ENCODE measurements around the gene GADD45G.

GADD45G gene

DNA sequence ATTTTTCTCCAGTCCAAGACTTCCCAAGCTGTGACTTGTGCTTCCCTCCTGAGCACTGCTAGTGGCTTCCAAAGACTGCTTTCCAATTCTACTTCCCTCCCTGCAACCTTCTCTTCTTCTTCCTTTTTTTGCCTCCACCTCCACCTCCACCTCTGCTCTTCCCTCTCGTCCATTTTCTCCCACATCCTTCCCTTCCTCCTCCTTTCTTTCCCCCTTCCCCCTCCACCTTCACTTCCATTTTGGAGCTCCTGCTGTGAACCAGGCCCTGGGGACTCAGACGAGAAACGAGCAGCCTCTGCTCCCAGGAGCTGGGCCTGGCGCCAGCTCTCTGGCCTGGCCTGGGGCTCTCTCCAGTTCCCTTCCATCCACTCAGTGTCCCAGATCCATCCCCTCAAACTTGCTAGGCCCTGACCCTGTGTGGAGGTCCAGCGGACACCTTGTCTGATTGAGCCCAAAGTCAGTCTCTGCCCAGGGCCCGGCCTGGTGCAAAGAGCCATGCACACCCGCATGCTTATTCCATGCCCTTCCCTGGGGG lies 5.6 kb downstream of the GADD45G start:
- no peak for DNase-seq

DNA sequence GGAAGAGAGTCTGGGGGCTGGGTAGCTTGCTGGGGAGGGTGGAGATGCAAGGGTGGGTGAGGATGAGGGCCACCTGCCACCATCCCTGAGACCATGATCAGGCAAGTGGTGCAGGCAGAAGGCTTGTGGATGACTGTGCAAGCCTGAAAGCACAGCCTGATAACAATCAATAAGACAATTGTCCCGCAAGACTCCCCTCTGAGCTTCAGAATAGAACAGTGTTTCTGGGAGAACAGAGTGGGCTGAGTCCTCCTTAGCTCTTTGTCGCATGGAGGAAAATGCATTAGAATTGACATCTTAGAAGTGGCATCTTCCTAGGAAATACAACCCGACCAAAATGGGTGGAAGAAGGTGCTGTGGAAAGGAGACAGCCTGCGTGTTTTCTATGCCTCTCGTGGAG lies 6.6 kb downstream of the GADD45G start:
- DNase-seq = no peak

DNA sequence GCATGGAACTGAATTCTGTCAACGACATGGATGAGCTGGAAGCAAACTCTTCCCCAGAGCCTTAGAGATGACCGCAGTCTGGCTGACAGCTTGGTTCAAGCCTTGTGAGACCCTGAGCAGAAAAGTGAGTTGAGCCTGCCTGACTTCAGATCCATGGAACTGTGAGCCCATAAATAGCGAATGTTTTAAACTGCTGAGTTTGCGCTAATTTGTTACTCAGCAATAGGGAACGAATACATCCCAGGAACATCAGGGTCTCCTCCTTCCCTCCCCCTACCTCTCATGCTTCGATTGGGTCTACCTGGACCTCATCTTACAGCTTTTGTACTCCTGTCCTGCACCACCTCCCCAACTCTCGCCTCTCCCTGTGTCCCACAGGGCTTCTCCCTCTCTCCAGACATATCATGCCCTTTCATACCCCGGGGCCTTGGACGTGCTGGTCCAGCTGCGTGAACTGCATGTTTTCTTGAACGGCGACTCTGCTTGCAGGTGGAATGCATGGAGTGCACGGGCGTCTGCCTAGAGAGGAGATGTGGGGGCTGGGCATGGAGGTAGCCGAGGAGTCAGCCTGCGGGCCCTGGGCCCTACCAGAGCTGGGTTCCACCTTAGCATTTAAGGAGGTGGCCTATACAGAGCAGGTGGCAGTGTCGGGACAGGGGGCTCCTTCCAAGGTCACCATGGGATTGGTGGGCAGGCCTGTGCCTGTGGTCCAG lies 7.9 kb downstream of the GADD45G start:
- no peak for DNase-seq

DNA sequence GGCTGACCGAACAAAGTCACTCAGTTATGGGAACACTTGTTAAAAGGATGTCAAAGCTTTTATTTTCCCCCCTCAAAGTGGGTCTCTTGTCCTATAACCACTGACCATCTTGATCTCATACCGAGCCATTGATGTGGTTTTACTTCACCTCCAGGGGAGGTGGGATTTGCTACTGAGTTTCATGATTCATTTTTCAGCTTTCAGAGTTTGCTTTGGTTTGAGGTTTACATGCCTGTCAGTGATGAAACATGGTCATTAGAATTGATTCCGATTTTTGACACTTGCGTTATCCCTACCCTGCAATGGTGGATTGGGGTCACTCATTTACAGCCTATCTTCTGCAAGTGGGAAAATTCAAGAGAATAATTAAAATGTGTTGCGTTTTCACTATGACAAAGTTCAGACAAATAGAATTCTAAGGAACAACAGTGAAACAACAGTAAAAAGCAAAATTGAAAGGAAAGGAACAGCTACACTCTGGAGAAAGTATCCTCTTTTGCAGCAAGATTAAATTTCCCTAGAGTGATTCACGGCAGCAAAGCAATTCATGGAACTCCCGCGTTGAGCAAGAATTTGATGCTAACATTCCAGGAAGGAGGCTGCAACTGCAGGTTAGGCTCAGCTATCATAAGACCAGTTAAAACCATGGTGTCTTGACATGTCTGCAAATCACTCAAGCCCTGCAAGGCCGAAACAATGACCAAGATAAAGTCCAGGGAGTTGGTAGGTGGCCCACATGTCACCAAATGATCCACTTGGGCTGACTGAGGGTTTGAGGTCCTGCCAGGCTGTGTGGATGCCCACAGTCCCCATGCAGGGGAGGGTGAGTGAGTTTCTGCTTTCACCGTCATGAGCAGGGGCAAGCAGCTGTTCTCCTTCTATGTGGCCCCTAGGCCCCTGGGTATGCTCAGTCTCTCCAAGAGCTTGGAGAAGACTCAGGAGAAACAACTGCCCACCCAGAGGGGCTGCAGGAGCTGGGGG lies 9.4 kb downstream of the GADD45G start:
- no peak for DNase-seq

DNA sequence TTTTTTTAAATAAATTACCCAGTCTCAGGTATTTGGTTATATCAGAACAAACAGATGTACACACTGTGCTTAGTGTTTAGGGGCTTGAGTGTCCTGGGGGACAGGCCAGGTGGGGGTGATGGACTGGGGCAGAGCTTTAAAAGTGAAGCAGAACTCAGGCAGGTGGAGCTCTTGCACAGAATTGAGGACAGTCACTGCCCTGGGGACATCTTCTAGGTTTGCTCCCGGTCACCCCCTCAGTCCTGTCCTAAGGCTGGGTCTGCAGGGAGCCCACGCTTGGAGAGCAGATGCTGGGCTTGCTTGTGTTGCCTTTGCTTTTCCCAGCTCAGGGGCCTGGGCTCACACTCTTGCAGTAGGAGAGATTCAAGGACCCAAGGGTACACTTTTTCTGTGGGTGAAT lies 10.8 kb downstream of the GADD45G start:
- DNase-seq = no peak

DNA sequence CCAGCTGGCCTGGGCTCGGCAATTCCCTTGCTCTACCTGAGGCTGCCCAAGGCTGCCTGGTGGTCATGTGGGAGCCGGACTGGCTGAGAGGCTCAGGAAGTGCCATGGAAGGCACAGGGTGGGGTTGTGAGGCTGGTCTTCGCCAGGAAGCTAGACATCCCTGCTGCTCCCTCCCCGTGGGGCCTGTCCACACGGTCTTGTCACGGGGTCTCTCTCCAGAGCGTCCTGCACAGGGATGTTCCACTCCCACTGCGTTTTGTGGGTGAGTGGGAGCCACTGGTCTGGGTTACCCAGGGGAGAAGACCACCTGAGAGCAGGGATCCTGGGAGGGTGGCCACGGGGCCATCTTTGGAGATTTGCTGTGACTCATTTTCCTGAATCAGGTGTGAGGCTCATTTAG lies 11.6 kb downstream of the GADD45G start:
- DNase-seq = no peak

DNA sequence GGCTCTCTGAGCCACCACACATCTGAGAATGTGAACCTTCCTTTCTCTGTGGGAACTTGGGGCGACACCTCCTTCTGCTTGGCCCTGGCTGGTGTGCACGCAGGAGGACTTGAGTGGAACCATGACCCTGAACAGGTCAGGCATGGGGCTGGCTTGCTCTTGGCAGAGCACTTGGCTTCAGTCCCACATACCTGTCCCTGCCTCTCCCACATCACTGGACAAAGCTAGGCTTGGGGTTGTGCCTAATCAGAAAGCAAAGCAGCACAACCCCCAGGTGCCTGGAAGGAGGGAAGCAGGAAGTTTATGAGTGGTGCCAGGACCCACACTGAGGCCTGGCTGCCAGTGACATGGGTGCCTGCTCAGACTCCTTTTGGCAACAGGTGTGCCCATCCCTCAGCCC lies 13.2 kb downstream of the GADD45G start:
- DNase-seq = no peak

DNA sequence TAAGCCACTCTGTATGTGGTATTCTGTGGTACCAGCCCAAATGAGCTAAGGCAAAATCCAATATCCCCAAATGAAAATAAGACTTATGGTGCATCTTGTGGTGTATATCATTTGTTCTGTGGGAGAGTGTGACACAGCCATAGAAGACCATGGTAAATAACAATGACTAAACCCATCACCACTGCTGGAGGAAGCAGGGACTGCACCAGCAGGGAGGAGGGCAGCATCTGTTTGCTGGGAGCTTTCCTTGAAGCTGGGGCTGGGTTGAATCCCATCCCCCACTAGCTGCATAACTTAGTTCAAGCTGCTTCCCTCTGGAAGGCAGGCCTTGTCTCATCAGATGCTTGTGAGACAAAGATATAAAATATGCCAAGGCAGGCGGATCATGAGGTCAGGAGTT lies 14.2 kb downstream of the GADD45G start:
- no peak for DNase-seq

DNA sequence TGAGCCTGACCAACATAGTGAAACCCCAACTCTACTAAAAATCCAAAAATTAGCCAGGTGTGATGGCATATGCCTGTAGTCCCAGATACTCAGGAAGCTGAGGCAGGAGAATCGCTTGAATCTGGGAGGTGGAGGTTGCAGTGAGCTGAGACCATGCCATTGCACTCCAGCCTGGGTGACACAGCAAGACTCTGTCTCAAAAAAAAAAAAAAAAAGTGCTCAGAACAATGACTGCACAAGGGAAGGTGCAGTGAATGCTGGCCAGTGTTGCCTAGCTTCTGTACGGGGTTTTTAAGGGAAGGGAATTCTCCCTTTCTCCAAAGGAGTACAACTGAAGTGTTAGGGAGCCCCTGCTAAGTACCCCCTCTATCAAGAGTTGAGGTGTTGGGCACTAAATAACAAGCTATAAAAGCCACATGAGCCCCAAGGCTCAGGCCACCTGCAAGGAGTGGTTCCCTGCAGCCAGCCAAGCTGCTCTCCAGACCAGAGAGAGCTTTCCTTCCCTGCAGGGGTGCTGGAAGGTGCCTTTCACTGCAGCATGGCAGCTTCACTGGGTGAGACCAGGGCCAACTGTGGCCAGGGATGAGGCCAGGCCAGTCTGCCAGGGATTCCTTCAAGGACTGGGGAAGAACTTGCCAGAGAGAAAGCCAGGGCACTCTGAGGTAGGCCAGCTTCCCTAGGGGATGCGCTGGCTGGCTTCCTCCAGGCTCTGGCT lies 14.8 kb downstream of the GADD45G start:
- DNase-seq = no peak

DNA sequence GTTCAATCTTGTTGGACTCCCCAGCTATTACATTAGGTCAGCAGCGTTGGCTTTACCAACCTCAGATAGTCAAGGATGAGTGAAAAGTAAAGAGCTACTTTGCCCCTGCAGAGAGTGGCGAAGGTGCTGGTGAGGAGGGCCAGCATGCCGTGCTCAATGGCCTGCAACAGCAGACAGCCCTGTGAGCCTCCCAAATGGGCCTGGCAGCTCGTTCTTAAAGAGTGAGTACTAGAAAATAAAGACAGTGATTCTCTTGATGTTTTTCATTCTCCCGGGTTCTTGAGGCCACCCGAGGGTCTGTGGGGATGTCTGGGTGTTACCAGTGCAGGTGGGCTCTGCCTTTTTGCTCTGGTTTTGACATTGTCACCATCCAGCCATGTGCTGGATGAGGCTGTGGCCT lies 16.2 kb downstream of the GADD45G start:
- no peak for DNase-seq

DNA sequence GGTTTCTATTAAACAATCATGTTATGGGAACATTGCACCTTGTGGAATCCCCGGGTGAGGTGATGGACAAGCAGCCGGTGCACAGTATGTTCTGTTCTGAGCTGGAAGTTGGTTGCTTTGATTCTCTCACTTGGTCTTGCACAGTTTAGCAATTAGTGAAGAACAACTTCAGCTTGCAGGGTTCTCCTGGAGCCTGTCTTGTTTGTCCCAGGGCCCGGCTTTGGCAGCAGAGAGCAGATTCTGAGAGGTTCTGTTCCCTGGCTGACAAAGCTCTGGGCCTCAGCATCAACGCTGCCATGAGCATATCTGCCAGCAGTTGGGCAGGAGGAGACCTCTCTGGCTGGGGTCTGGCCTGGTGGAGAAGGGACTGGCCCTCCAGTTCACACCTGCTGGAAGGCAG lies 16.9 kb downstream of the GADD45G start:
- no peak for DNase-seq

DNA sequence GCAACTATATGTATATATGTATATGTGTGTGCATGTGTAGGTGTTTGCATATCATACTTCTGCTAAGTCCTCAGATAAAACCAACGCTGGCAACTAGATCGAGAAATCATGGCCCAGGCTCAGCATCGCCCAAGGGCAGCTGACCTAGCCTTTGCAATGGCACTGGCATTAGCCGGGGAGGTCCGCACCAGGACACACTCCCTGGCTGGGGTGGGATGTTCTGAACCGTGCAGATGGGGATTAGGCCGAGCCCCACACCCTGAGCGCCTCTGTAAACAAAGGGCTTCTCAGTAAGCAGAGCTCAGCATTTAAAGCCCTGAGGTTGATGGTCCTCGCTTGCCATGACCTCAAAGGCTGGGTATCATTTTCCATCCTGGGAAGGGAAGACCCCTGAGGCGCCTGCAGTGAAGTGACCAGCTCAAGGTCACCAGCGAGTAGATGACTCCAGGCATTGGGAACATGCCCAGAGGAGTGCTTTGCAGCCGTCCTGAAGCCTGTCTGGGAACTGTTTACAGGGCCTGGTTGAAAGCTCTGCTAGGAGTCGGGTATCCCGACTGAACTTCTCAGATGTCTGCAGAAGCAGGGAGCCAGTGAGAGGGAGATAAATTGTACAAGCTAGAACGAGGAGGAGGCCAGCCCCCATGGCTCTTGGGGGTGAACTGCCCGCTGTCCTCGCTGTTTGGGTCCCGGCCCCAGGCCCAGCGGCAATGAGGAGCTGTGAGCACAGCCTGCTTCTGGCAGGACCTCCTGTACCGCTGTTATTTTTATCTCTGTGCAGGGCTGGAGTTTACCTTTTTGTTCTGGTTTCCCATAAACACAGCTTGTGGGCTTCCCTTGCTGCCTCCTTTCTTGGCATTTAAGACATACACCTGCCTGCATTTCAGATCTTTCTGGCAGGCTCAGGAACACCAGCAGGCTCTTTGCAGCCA lies 18.4 kb downstream of the GADD45G start:
- DNase-seq = no peak

DNA sequence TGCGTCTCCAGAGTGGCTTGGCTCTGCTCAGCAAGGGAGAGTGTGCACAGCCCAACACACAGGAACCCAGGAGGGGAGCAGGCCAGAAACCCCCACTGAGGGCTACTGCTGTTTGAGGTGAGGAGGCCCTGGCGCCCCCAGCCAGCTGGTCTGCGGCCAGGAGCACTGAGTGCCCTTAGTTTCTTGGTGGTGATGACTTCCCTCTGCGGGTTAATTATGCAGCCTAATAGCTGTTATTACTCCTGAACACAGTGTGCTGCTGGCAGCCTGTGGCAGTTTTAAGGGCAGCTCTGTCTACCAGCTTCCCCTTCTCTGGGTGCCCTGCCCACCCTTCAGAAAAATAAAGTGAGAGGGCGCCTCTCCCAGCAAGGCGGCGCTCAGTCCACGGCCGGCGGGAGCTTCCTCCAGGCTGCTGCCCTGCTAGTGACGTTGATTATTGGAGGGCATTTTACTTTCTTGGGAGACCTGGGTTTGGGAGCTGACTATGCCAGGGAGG lies 19.2 kb downstream of the GADD45G start:
- DNase-seq = no peak

DNA sequence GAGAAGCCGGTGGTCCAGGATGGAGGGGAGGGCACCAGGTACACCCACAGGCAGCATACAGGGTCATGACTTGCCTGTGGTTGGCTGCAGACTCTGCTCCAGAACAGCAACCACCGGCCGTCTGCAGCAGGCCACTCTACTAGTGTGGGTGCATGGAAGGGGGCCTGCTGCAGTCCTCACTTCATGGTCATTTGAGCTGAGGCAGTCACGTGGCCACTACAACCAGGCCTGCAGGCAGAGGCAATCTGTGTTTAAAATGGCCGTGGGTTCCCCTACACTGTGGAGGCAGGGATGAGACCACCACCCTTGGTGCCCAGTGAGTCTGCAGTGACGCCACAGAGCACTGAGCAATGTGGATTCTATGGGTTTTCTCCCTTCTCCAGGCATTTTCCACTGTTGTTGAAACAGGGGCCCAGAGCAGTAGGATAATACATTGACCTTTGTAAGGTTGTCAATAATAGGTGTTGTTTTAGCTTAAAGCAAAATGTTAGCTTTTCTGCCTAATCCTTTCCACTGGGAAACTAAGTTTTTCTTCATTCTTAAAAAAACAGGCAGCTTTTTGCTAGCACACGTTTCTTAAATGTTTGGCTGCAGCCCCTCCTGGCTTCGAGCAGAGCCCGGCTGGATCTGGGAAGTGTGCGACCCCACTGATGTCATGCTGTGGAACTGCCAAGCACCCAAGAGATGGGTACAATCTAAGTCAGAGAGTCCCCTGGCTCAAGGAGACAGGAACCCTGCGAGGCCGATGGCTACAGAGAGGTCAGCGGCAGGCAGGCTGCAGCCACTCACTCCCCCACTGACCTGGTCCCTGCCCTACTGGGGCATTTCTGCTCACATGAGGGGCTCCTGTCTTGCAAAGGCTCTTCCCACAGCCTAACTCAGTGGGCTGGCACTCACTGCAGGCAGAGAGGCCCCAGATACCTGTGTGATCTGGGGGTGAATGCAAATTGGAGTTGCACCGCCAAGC lies 21.2 kb downstream of the GADD45G start:
- no peak for DNase-seq

DNA sequence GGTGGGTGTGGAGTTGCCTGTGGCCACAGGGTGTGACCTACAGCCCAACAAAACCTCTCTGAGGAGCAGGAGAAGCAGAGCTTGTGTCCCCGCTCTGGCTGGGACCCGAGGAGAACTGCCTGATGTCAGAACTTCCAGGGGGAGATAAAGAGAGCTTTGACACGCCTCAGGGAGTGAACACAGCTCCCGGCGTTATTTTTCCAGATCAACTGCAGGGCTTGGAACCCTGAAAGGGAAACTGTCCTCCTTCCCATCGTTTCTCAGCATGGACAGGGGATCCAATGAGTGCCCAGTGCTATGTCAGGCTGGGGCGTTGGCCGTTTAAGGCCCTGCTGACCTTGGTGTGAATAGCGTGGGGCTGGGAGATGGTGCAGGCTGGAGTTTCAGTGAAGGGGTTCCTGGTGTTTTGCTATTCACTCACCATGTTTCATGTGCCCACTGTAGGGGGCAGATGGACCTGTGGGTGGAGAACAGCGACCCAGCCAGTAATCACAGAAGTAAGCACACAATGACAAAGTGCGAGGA lies 22.0 kb downstream of the GADD45G start:
- DNase-seq = no peak

DNA sequence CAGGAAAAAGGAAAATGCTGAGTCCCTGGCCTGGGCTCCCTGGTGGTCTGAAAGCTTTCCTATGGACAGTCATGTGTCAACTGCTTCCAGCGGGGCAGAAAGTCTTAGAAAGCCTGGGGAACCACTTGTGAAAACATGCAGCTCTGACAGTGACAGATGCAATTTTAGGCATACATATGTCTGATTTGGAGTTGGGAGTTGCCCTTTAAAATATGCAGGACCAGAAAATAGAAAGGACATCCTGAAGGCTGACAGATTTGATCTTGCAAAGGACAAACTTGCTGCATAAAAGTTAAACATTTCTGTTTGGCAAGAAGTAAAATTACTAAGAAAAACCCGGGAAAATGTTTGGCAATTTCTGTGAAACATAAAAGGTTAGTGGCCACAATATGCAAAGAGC lies 23.8 kb downstream of the GADD45G start:
- DNase-seq = no peak

DNA sequence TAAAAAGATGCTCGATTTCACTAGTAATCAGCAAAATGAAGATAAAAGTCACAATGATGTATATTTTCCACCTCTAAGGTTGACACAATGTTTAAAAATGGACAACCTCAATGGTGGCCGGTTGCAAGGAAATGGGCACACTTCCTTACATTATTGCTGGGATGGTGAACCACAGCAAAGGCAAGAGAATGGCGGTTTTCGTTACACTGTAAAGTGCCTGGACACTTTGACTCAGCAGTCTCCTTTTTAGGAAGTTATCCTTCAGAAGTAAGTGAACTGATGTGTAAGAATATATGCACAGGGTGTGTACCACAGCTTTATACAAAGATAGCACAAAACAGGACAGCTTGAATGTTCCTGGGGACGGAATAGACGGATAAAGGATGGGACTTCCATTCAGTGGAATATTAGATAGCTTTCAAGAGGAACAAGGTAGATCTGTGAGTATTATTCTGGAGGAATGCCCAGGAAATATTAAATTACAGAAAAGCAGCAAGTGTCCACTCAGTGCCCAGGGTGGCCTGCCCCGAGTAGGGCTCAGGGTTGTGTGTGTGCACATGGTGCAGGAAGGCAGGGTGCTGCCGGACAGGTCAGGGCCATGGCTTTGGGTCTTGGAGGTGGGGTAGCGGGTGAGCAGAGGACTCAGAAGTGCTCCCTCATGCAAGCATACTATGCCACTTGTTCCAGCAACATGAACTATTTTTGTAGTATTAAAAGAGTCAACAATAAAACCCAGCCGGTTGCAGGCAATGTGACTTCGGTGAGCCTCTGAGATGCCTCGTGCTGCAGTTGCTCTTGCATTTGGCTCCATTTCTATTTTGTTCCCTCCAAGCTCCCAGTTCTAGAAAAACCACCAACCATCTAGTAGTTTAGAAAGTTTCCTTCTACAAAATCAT lies 24.5 kb downstream of the GADD45G start:
- no peak for DNase-seq

DNA sequence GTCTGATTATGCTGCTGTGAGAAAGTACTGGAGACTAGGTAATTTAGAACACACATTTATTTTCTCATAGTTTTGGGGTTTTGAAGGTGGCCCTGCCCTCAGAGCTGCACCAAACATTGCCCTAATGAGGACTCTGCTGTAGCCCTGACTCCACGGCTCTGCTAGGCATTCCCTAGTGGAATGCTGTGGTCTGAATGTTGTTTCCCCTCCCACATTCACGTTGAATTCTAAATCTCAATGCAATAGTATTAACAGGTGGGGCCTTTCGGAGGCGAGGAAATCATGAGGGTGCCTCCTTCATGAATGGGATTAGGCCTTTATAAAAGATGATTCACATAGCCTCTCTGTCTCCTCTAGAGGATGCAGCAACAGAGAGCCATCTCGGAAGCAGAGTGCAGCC lies 25.7 kb downstream of the GADD45G start:
- DNase-seq = no peak

DNA sequence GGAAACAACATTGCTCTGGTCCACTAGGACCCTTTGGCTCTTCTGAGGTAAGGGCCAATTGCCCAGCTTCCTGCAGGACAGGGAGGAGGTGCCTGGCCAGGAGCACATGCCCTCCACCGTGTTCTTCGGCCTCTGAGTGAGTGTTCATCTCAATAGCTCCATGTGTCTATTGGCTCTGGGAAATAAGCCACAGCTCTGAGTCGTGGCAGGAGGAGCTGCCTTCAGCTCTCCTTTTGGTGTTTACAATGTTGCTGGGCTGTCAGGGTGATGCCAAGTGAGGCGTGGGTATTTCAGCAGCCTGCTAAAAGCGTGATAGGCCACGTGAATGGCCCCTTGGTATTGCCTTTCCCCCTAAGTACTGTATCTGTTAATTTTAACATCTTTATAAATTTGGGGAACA lies 26.6 kb downstream of the GADD45G start:
- DNase-seq = no peak

Measured in activated CD8-positive, alpha-beta memory T cell treated with anti-CD3 and anti-CD28 coated beads, Interleukin-2, amount 50 U/mL, for 4 hours (primary cell).